A549 (cell line): ENCODE measurements around the gene SNAI3. TPM values are rescaled to one million over a fixed set of nuclear protein-coding genes. Genes with fewer than 3 reads are reported as not detected.

Experiments used
- ATAC-seq, 2 experiments: fragments of 200-7000 bp in 1 of 2; fragments of >200 bp in 1 of 2; cut with Nextera tagmentation in 1 of 2; cut with Tn5 transposase in 1 of 2; 3 replicates each; pipeline versions ENCODE4 v1.8.0 to v1.9.1; 2018 to 2020; ENCODE audit warnings: mild to moderate bottlenecking in 1 of 2, moderate library complexity in 1 of 2
- CTCF ChIA-PET: fragments of 300-600 bp; sonication (Branson Sonifier 250); formaldehyde crosslinking; extraction: SDS; loops from one replicate; lab custom pipeline; 2021; ENCODE audit warnings: antibody characterized with exemption, inconsistent platforms; lab: Yijun Ruan, JAX
- POLR2A ChIA-PET: fragments of 350-600 bp; formaldehyde crosslinking; extraction: SDS; loops from one replicate; lab custom pipeline; 2021; ENCODE audit warnings: antibody characterized with exemption, inconsistent platforms; lab: Yijun Ruan, JAX
- DNase-seq, 2 experiments: peaks; one replicate each; pipeline versions ENCODE4 v3.0.0 to v3.0.0-alpha.2; 2011 to 2016; ENCODE audit warnings: low read depth in 1 of 2, low spot score in 1 of 2
- FAIRE-seq: peaks from 2 replicates; lab custom pipeline; 2011; peaks lifted over from hg19 to GRCh38; lab: Jason Lieb, UNC
- H3K27ac ChIP-seq, 2 experiments: fragments of >200 bp; sonication (Bioruptor Twin); formaldehyde crosslinking; 3 replicates each; pipeline ENCODE4 v1.5.1; 2016 to 2017
- H3K4me1 ChIP-seq: fragments of >200 bp; sonication (Bioruptor Twin); formaldehyde crosslinking; 3 replicates; pipeline ENCODE4 v1.6.1; 2016
- H3K4me2 ChIP-seq: fragments of >200 bp; sonication (Bioruptor Twin); formaldehyde crosslinking; 3 replicates; pipeline ENCODE4 v1.6.1; 2016
- H3K4me3 ChIP-seq: fragments of >200 bp; sonication (Bioruptor Twin); formaldehyde crosslinking; 3 replicates; pipeline ENCODE4 v1.5.1; 2016
- H3K9me3 ChIP-seq: fragments of >200 bp; sonication (Bioruptor Twin); formaldehyde crosslinking; 3 replicates; pipeline ENCODE4 v1.6.1; 2016
- ATOH8 ChIP-seq: fragments of 250-450 bp; sonication (Bioruptor Pico); IDR thresholded peaks from 2 replicates; pipeline ENCODE4 v1.5.0; 2020; ENCODE audit warnings: low read depth, mild to moderate bottlenecking, moderate library complexity
- CBX2 ChIP-seq: fragments of 200-600 bp; sonication (generic); IDR thresholded peaks from 2 replicates; pipeline ENCODE4 v1.6.1; 2016; ENCODE audit warnings: low read depth, mild to moderate bottlenecking, borderline replicate concordance
- CHD2 ChIP-seq: fragments of 150-350 bp; IDR thresholded peaks from 2 replicates; pipeline ENCODE4 v1.6.1; 2014; ENCODE audit warnings: low read length; ENCODE audit not compliant: partially characterized antibody
- E2F6 ChIP-seq: IDR thresholded peaks from 2 replicates; pipeline ENCODE4 v1.6.1; 2012; ENCODE audit warnings: low read depth, borderline replicate concordance
- EHF ChIP-seq: fragments of 250-450 bp; sonication (Bioruptor Pico); IDR thresholded peaks from 2 replicates; pipeline ENCODE4 v1.5.0; 2020; ENCODE audit warnings: mild to moderate bottlenecking
- EHMT2 ChIP-seq: fragments of 200-600 bp; sonication (generic); IDR thresholded peaks from 2 replicates; pipeline ENCODE4 v1.6.1; 2016; ENCODE audit warnings: antibody characterized with exemption, low read depth, mild to moderate bottlenecking, moderate library complexity
- ESRRA ChIP-seq: fragments of 150-350 bp; IDR thresholded peaks from 2 replicates; pipeline ENCODE4 v1.6.1; 2014; ENCODE audit warnings: mild to moderate bottlenecking, low read length, borderline replicate concordance
- GATA3 ChIP-seq: IDR thresholded peaks from 2 replicates; pipeline ENCODE4 v1.6.1; 2012; ENCODE audit warnings: borderline replicate concordance
- HEYL ChIP-seq: fragments of 250-450 bp; sonication (Bioruptor Pico); IDR thresholded peaks from 2 replicates; pipeline ENCODE4 v1.8.0; 2021; ENCODE audit warnings: mild to moderate bottlenecking, moderate library complexity
- HOXA7 ChIP-seq: fragments of 250-450 bp; sonication (Bioruptor Pico); IDR thresholded peaks from 2 replicates; pipeline ENCODE4 v1.5.0; 2020; ENCODE audit warnings: mild to moderate bottlenecking, moderate library complexity
- HOXB13 ChIP-seq: fragments of 250-450 bp; sonication (Bioruptor Pico); IDR thresholded peaks from 2 replicates; pipeline ENCODE4 v1.5.0; 2020; ENCODE audit warnings: low read depth, mild to moderate bottlenecking, moderate library complexity
- KDM1A ChIP-seq: fragments of 200-600 bp; sonication (generic); IDR thresholded peaks from 2 replicates; pipeline ENCODE4 v1.6.1; 2016; ENCODE audit warnings: low read depth, mild to moderate bottlenecking
- KDM5A ChIP-seq: fragments of 200-600 bp; sonication (generic); IDR thresholded peaks from 2 replicates; pipeline ENCODE4 v1.6.1; 2016; ENCODE audit warnings: antibody characterized with exemption, mild to moderate bottlenecking
- MAX ChIP-seq: IDR thresholded peaks from 2 replicates; pipeline ENCODE4 v1.6.1; 2012
- MAZ ChIP-seq: fragments of 150-350 bp; IDR thresholded peaks from 2 replicates; pipeline ENCODE4 v1.6.1; 2014; ENCODE audit warnings: antibody characterized with exemption, low read depth, low read length, borderline replicate concordance
- NFE2L2 ChIP-seq: fragments of 150-350 bp; conservative IDR thresholded peaks from 2 replicates; pipeline ENCODE4 v1.6.1; 2014; ENCODE audit warnings: low read length
- PBX3 ChIP-seq: IDR thresholded peaks from 2 replicates; pipeline ENCODE4 v1.6.1; 2012
- PHF8 ChIP-seq: fragments of 200-600 bp; sonication (generic); IDR thresholded peaks from 2 replicates; pipeline ENCODE4 v1.6.1; 2016; ENCODE audit warnings: low read depth, mild to moderate bottlenecking, antibody characterized with exemption, moderate library complexity, borderline replicate concordance
- RAD21 ChIP-seq, 2 experiments: fragments of >200 bp in 1 of 2; sonication (Bioruptor Twin) in 1 of 2; formaldehyde crosslinking in 1 of 2; IDR thresholded peaks in 1 of 2; conservative IDR thresholded peaks in 1 of 2; 2 replicates in 1 of 2; 3 replicates in 1 of 2; pipeline ENCODE4 v1.6.1; 2012 to 2018; ENCODE audit warnings: inconsistent platforms in 1 of 2
- RCOR1 ChIP-seq: fragments of 150-350 bp; IDR thresholded peaks from 2 replicates; pipeline ENCODE4 v1.6.1; 2014; ENCODE audit warnings: antibody characterized with exemption, low read length, low read depth
- RNF2 ChIP-seq: fragments of 200-600 bp; sonication (generic); IDR thresholded peaks from 2 replicates; pipeline ENCODE4 v1.6.1; 2016; ENCODE audit warnings: low read depth, mild to moderate bottlenecking, antibody characterized with exemption, moderate library complexity, borderline replicate concordance
- SMC3 ChIP-seq: fragments of >200 bp; sonication (Bioruptor Twin); formaldehyde crosslinking; IDR thresholded peaks from 3 replicates; pipeline ENCODE4 v1.6.1; 2018; ENCODE audit warnings: inconsistent platforms
- USF2 ChIP-seq: fragments of 450-650 bp; IDR thresholded peaks from 2 replicates; pipeline ENCODE4 v1.6.1; 2014; ENCODE audit warnings: antibody characterized with exemption
- ZC3H11A ChIP-seq: fragments of 450-650 bp; IDR thresholded peaks from 2 replicates; pipeline ENCODE4 v1.6.1; 2014; ENCODE audit warnings: antibody characterized with exemption, mild to moderate bottlenecking
- ZFP36 ChIP-seq: fragments of 450-650 bp; IDR thresholded peaks from 2 replicates; pipeline ENCODE4 v1.6.1; 2014; ENCODE audit warnings: borderline replicate concordance; ENCODE audit not compliant: partially characterized antibody
- ZNF302 ChIP-seq: fragments of 250-450 bp; sonication (Bioruptor Pico); IDR thresholded peaks from 2 replicates; pipeline ENCODE4 v1.9.0; 2021; ENCODE audit warnings: inconsistent platforms, mild to moderate bottlenecking, moderate library complexity
- WGBS: methylation state at CpG from one replicate; pipeline ENCODE4 v1.1.6; 2017; ENCODE audit errors: missing lambda C conversion rate; 5-methylcytosine and 5-hydroxymethylcytosine counted together
- polyA plus RNA-seq, 4 experiments: library from polyadenylated mRNA; depleted of rRNA in 3 of 4; stranded (reverse); fragments of >200 nt; fragmentation: RNase III in 1 of 4; extraction: RNeasy Plus Mini Kit Qiagen cat#74134 plus additional on column Dnase treatment in 1 of 4; gene quantifications; 2 replicates in 3 of 4; 3 replicates in 1 of 4; pipeline ENCODE4 v1.2.3, GENCODE V29; 2011 to 2017

Gene SNAI3
- polyA plus RNA-seq, 2 of the 4 experiments (the other 2 are of a cell fraction) = not detected

- WGBS = 97% methylated on average over 16 of the region's 16 CpGs
- no peaks in the 10 kb centered on the region for H3K9me3 ChIP-seq
- H3K27ac ChIP-seq = no peak overlapping the region
- ChIA-PET POLR2A (no interaction called here), CTCF (no interaction called here)
- no peak for ATAC-seq
- no peak for DNase-seq
- no peak overlapping the region for H3K4me2 ChIP-seq
- TF ChIP-seq RAD21 (conservative IDR thresholded peaks at IDR 0.05 in 1 of 2, IDR thresholded peaks at IDR 0.05 in 1 of 2) = no peak
- no peak for TF ChIP-seq E2F6
- no peak for TF ChIP-seq HOXB13 (CRISPR knock-in tag)
- TF ChIP-seq MAZ = no peak
- TF ChIP-seq EHMT2 = no peak
- TF ChIP-seq ZFP36 = no peak
- TF ChIP-seq PHF8 = no peak
- peaks cover 11% of the 10 kb centered on the region for H3K4me1 ChIP-seq
- no peak overlapping the region for H3K4me3 ChIP-seq
- FAIRE-seq = no peak
Observed at GRCh38 chr16:88645455-88645854, 40.9 kb downstream of the SNAI3 start.

GRCh38 chr16:88643644-88643932 lies 42.7 kb downstream of the SNAI3 start:
- ChIA-PET POLR2A (no interaction called here), CTCF (no interaction called here)
- DNase-seq (no peak), FAIRE-seq (no peak), ATAC-seq (no peak)
- Histone ChIP-seq H3K4me3 (no peak overlapping the region), H3K27ac (no peak overlapping the region), H3K4me2 (no peak overlapping the region), H3K9me3 (no peaks in the 10 kb centered on the region), H3K4me1 (no peaks in the 10 kb centered on the region)
- TF ChIP-seq CHD2 (no peak), ZFP36 (no peak), SMC3 (no peak), HOXA7 (CRISPR knock-in tag) (no peak), PBX3 (no peak), ESRRA (no peak)
- WGBS = 83% methylated on average over 4 of the region's 9 CpGs

- no peak for FAIRE-seq
- no peak overlapping the region for H3K4me3 ChIP-seq
- TF ChIP-seq EHF (no peak), RCOR1 (no peak), ZC3H11A (no peak), ZNF302 (no peak), E2F6 (no peak), USF2 (no peak), ATOH8 (no peak), NFE2L2 (no peak), MAX (no peak), RNF2 (no peak), CBX2 (no peak), PBX3 (no peak), KDM5A (no peak), GATA3 (no peak), KDM1A (no peak), HEYL (CRISPR knock-in tag) (no peak)
- no peak for ATAC-seq
- no peaks in the 10 kb centered on the region for H3K9me3 ChIP-seq
- ChIA-PET POLR2A (no interaction called here), CTCF (interaction anchor here (0.9 to 1.4 kb wide), 2 partner anchors 29 to 94 kb away, joined by 3 to 4 read pairs; no protein-coding TSS in a partner anchor)
- no peak for DNase-seq
- WGBS = 96% methylated on average over 38 of the region's 58 CpGs
- H3K27ac ChIP-seq = no peak overlapping the region
- H3K4me2 ChIP-seq = no peak overlapping the region
- no peaks in the 10 kb centered on the region for H3K4me1 ChIP-seq
Observed at GRCh38 chr16:88642881-88643643, 43.2 kb downstream of the SNAI3 start.
